GM21619 (cell line): ENCODE results near the gene AGBL2.
"Not testable (repeated sequence)": the region's sequence is repeated elsewhere in the genome, so short reads cannot be mapped to it uniquely, and the experiment has no call there.

Source experiments
- ATAC-seq: cut with Tn5 transposase; IDR thresholded peaks from one replicate; pipeline ENCODE4 v1.9.1; 2021; ENCODE audit not compliant: unreplicated experiment

The AGBL2 gene

GRCh38 chr11:47715082-47715669 is at the start of gene AGBL2:
Gene AGBL2, minus strand, starts transcription at chr11:47715369. Its CDS starts 719 bp downstream, at chr11:47714650.
- ATAC-seq: peak; percentile 98

GRCh38 chr11:47759291-47759690 is 44.1 kb upstream of the AGBL2 start:
- not testable (repeated sequence) for ATAC-seq

GRCh38 chr11:47756208-47756607 is 41.0 kb upstream of the AGBL2 start:
- ATAC-seq: no peak

- ATAC-seq: no peak
These were observed 35.6 kb upstream of the AGBL2 start for GRCh38 chr11:47750725-47751124.

- not testable (repeated sequence) for ATAC-seq
These were observed 27.3 kb upstream of the AGBL2 start for GRCh38 chr11:47742494-47742893.

GRCh38 chr11:47737817-47738216 is 22.6 kb upstream of the AGBL2 start:
- ATAC-seq: not testable (repeated sequence)

GRCh38 chr11:47732271-47732670 is 17.1 kb upstream of the AGBL2 start:
- no peak for ATAC-seq

GRCh38 chr11:47731475-47731874 is 16.3 kb upstream of the AGBL2 start:
- ATAC-seq: no peak

GRCh38 chr11:47726878-47727514 is 11.8 kb upstream of the AGBL2 start:
- ATAC-seq: no peak

GRCh38 chr11:47726118-47726442 is 10.9 kb upstream of the AGBL2 start:
- no peak for ATAC-seq

- no peak for ATAC-seq
These were observed 10.4 kb upstream of the AGBL2 start for GRCh38 chr11:47725442-47726117.

- ATAC-seq: no peak
These were observed 9.0 kb upstream of the AGBL2 start for GRCh38 chr11:47724041-47724729.

GRCh38 chr11:47723041-47723440 is 7.9 kb upstream of the AGBL2 start:
- no peak for ATAC-seq

- no peak for ATAC-seq
These were observed 5.5 kb upstream of the AGBL2 start for GRCh38 chr11:47720651-47721050.

- no peak for ATAC-seq
These were observed 1.5 kb upstream of the AGBL2 start for GRCh38 chr11:47716692-47717091.

GRCh38 chr11:47714554-47715081 is 551 bp downstream of the AGBL2 start:
- no peak for ATAC-seq

GRCh38 chr11:47711816-47712215 is 3.4 kb downstream of the AGBL2 start:
- ATAC-seq: no peak

GRCh38 chr11:47711225-47711624 is 3.9 kb downstream of the AGBL2 start:
- no peak for ATAC-seq

- not testable (repeated sequence) for ATAC-seq
These were observed 7.8 kb downstream of the AGBL2 start for GRCh38 chr11:47707275-47707786.

- no peak for ATAC-seq
These were observed 9.4 kb downstream of the AGBL2 start for GRCh38 chr11:47705721-47706120.

- no peak for ATAC-seq
These were observed 23.2 kb downstream of the AGBL2 start for GRCh38 chr11:47691979-47692378.
